K562 (cell line): Measurements from ENCODE around the gene C1R. TPM values are rescaled to one million over a fixed set of nuclear protein-coding genes. Genes with fewer than 3 reads are reported as not detected.

ENCODE experiments used
- DACH1 ChIP-seq: fragments of 450-650 bp; IDR thresholded peaks from 2 replicates; pipeline ENCODE4 v1.6.1; 2018; ENCODE audit not compliant: partially characterized antibody
- FOXA1 ChIP-seq: fragments of 450-650 bp; IDR thresholded peaks from 2 replicates; pipeline ENCODE4 v1.6.1; 2016; ENCODE audit warnings: mild to moderate bottlenecking, borderline replicate concordance
- HLTF ChIP-seq: fragments of 450-650 bp; IDR thresholded peaks from 2 replicates; pipeline ENCODE4 v1.6.1; 2016
- RBM15 ChIP-seq: fragments of 200-400 bp; formaldehyde crosslinking; IDR thresholded peaks from 2 replicates; pipeline ENCODE4 v1.6.1; 2018; ENCODE audit warnings: mild to moderate bottlenecking, low read length, moderate library complexity; ENCODE audit not compliant: insufficient read depth
- RUNX1 ChIP-seq: sonication (generic); IDR thresholded peaks from 2 replicates; pipeline ENCODE4 v1.6.1; 2016; ENCODE audit warnings: antibody characterized with exemption, low read depth
- TAF9B ChIP-seq: fragments of 450-650 bp; IDR thresholded peaks from 2 replicates; pipeline ENCODE4 v1.6.1; 2018; ENCODE audit warnings: mild to moderate bottlenecking; ENCODE audit not compliant: partially characterized antibody
- polyA plus RNA-seq, 8 experiments: library from polyadenylated mRNA; depleted of rRNA in 4 of 8; stranded (reverse) in 5 of 8; unstranded in 3 of 8; fragments of >200 nt; fragmentation: Nextera tagmentation in 2 of 8; fragmentation: Illumina TruSeq in 1 of 8; extraction: Ambion mirVana in 2 of 8; extraction: Trizol in 1 of 8; gene quantifications; 2 replicates each; pipeline versions ENCODE4 v1.2.1 to v1.2.3, GENCODE V29; 2011 to 2014; ENCODE audit warnings: inconsistent platforms in 1 of 8, missing spikeins in 1 of 8
- total RNA-seq, 7 experiments: library from RNA; depleted of rRNA in 6 of 7; stranded (reverse); fragments of >200 nt in 6 of 7; fragmentation: Illumina TruSeq in 2 of 7; extraction: Trizol in 2 of 7; gene quantifications; 2 replicates each; pipeline versions ENCODE4 v1.2.1 to v1.2.3, GENCODE V29; 2011 to 2021; ENCODE audit warnings: low replicate concordance in 1 of 7
- TF ChIP-seq, protein P1 (sequence below): sonication (generic); formaldehyde crosslinking; IDR thresholded peaks from 2 replicates; pipeline ENCODE4 v1.8.0; 2022; ENCODE audit warnings: mild to moderate bottlenecking, missing genetic modification reagents
- TF ChIP-seq, protein P2 (sequence below), 2 experiments: fragments of 450-650 bp; formaldehyde crosslinking in 1 of 2; IDR thresholded peaks; 2 replicates each; pipeline versions ENCODE4 v1.4.0 to v1.6.1; 2014 to 2020; ENCODE audit warnings: mild to moderate bottlenecking in 2 of 2, borderline replicate concordance in 1 of 2, low read depth in 1 of 2

C1R gene
- total and polyA plus RNA-seq, 9 of the 15 experiments (the other 6 are each of a cell fraction or from before 2014, with no cell fraction given): 0.07 to 1.0 (median 0.33) TPM; not detected in 1

DNA sequence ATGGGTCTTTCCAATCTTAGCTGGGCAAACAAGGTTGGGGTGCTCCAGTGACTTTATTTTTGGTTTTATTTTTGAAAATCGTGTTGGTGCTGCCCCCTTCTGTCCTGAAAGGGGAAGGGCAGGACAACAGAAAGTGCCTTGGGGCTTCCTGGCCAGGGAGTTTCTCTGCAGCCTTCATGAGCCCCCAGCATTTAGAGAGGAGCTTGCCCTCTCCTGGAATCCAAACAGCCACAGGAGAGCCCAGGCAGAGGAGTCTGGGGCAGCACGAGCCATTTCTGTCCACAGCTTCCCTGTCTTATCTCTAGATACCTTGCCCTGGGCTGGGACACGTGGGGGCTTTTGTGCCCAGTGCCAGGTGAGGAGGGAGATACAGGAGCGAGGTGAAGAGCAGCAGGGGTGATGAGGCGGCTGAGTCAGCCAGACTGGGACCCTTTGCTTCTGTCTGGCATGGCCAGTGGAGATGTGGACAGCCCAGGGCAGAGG lies 21.2 kb upstream of the C1R start (continued):
- TF ChIP-seq, protein P1, sequence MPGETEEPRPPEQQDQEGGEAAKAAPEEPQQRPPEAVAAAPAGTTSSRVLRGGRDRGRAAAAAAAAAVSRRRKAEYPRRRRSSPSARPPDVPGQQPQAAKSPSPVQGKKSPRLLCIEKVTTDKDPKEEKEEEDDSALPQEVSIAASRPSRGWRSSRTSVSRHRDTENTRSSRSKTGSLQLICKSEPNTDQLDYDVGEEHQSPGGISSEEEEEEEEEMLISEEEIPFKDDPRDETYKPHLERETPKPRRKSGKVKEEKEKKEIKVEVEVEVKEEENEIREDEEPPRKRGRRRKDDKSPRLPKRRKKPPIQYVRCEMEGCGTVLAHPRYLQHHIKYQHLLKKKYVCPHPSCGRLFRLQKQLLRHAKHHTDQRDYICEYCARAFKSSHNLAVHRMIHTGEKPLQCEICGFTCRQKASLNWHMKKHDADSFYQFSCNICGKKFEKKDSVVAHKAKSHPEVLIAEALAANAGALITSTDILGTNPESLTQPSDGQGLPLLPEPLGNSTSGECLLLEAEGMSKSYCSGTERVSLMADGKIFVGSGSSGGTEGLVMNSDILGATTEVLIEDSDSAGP (CRISPR knock-in tag): no peak
- TF ChIP-seq RUNX1: no peak
- TF ChIP-seq TAF9B: no peak
- TF ChIP-seq RBM15: no peak
- no peak for TF ChIP-seq FOXA1
- TF ChIP-seq DACH1: no peak
- TF ChIP-seq, protein P2, sequence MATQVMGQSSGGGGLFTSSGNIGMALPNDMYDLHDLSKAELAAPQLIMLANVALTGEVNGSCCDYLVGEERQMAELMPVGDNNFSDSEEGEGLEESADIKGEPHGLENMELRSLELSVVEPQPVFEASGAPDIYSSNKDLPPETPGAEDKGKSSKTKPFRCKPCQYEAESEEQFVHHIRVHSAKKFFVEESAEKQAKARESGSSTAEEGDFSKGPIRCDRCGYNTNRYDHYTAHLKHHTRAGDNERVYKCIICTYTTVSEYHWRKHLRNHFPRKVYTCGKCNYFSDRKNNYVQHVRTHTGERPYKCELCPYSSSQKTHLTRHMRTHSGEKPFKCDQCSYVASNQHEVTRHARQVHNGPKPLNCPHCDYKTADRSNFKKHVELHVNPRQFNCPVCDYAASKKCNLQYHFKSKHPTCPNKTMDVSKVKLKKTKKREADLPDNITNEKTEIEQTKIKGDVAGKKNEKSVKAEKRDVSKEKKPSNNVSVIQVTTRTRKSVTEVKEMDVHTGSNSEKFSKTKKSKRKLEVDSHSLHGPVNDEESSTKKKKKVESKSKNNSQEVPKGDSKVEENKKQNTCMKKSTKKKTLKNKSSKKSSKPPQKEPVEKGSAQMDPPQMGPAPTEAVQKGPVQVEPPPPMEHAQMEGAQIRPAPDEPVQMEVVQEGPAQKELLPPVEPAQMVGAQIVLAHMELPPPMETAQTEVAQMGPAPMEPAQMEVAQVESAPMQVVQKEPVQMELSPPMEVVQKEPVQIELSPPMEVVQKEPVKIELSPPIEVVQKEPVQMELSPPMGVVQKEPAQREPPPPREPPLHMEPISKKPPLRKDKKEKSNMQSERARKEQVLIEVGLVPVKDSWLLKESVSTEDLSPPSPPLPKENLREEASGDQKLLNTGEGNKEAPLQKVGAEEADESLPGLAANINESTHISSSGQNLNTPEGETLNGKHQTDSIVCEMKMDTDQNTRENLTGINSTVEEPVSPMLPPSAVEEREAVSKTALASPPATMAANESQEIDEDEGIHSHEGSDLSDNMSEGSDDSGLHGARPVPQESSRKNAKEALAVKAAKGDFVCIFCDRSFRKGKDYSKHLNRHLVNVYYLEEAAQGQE (IDR thresholded peaks at IDR 0.05; ENCODE audit: borderline replicate concordance): peak; percentile 37; the same call in 1 of the 2 replicates
- TF ChIP-seq, protein P2 (CRISPR knock-in tag; IDR thresholded peaks at IDR 0.05; ENCODE audit: low read depth): no peak
- TF ChIP-seq HLTF: no peak
